NCI-H1105 treated with DMSO at 0.1 percent for 48 hours (cell line): ENCODE results near the gene ADIG.

Experiments
- DNase-seq: peaks from one replicate; lab custom pipeline; 2025; lab: John Stamatoyannopoulos, UW

ADIG gene

GRCh38 chr20:38581013-38581412 lies at the start of gene ADIG:
ADIG (plus strand) TSS chr20:38581197; CDS start chr20:38581251, 54 bp downstream.
- no peak for DNase-seq

GRCh38 chr20:38534756-38535155 lies 46.2 kb upstream of the ADIG start:
- no peak for DNase-seq

GRCh38 chr20:38536310-38536709 lies 44.7 kb upstream of the ADIG start:
- DNase-seq, result no peak

GRCh38 chr20:38537176-38537575 lies 43.8 kb upstream of the ADIG start:
- DNase-seq, result no peak

GRCh38 chr20:38538789-38539188 lies 42.2 kb upstream of the ADIG start:
- DNase-seq, result no peak

GRCh38 chr20:38543014-38543906 lies 37.7 kb upstream of the ADIG start:
- DNase-seq, result no peak

GRCh38 chr20:38545771-38546170 lies 35.2 kb upstream of the ADIG start:
- DNase-seq, result no peak

- no peak for DNase-seq
These were observed 33.5 kb upstream of the ADIG start for GRCh38 chr20:38547288-38548085.

GRCh38 chr20:38548356-38549083 lies 32.5 kb upstream of the ADIG start:
- DNase-seq, result peak; percentile 2

- DNase-seq, result no peak
These were observed 30.7 kb upstream of the ADIG start for GRCh38 chr20:38550274-38550673.

GRCh38 chr20:38551056-38551626 lies 29.9 kb upstream of the ADIG start:
- no peak for DNase-seq

GRCh38 chr20:38554986-38555385 lies 26.0 kb upstream of the ADIG start:
- no peak for DNase-seq

- DNase-seq, result no peak
These were observed 25.6 kb upstream of the ADIG start for GRCh38 chr20:38555395-38555794.

- no peak for DNase-seq
These were observed 23.8 kb upstream of the ADIG start for GRCh38 chr20:38557174-38557573.

- no peak for DNase-seq
These were observed 22.2 kb upstream of the ADIG start for GRCh38 chr20:38558596-38559360.

GRCh38 chr20:38559764-38560163 lies 21.2 kb upstream of the ADIG start:
- no peak for DNase-seq

GRCh38 chr20:38563802-38564431 lies 17.1 kb upstream of the ADIG start:
- no peak for DNase-seq

GRCh38 chr20:38564680-38565079 lies 16.3 kb upstream of the ADIG start:
- no peak for DNase-seq

GRCh38 chr20:38566036-38566598 lies 14.9 kb upstream of the ADIG start:
- DNase-seq, result no peak

- no peak for DNase-seq
These were observed 11.1 kb upstream of the ADIG start for GRCh38 chr20:38569747-38570525.
